ENCODE results near the gene FER. TPM values are rescaled to one million over a fixed set of nuclear protein-coding genes. Genes with fewer than 3 reads are reported as not detected.
A peak's percentile ranks its signal among the peaks of the same experiment; 100 is the strongest.

FER gene
- polyA plus RNA-seq, 1 of the 3 experiments (the other 2 are of a cell fraction), result 1.8 TPM

- Histone ChIP-seq H3K4me1 (ENCODE audit: control insufficient read depth in 1 of 2, insufficient read depth in 2 of 2, low read depth in 1 of 2, low read length in 1 of 2) (no peaks in the 10 kb centered on the region), H3K4me3 (ENCODE audit: low read depth in 2 of 2, low read length in 1 of 2) (no peak overlapping the region), H3K9ac (no peak overlapping the region), H3K9me2 (no peaks in the 10 kb centered on the region), H3K79me2 (ENCODE audit: insufficient read depth) (no peaks in the 10 kb centered on the region), H3F3A (replicated peaks; ENCODE audit: insufficient read depth) (peaks cover 5% of the 10 kb centered on the region), H2AFZ (ENCODE audit: low read depth) (no peak overlapping the region), H4K20me1 (ENCODE audit: insufficient read depth) (no peaks in the 10 kb centered on the region), H3K9me3 (no peaks in the 10 kb centered on the region), H3K27ac (ENCODE audit: low read depth in 2 of 2, low read length in 1 of 2) (no peak overlapping the region), H3K27me3 (ENCODE audit: insufficient read depth) (no peaks in the 10 kb centered on the region), H3K36me3 (replicated peaks in 1 of 2; ENCODE audit: control insufficient read depth in 1 of 2, insufficient read depth in 2 of 2, low read length in 1 of 2) (peaks cover 2 to 6% of the 10 kb centered on the region in 2 experiments), H3K4me2 (no peak overlapping the region)
- DNase-seq, result no peak
- 82% methylated on average over 1 of the region's 1 CpG for WGBS (ENCODE audit: low lambda C conversion rate)
- CTCF ChIA-PET, result no interaction called here
- TF ChIP-seq FOXJ3 (CRISPR knock-in tag; IDR thresholded peaks at IDR 0.05), result no peak
- TF ChIP-seq ELF1 (IDR thresholded peaks at IDR 0.05), result no peak
- TF ChIP-seq POLR2AphosphoS5 (IDR thresholded peaks at IDR 0.05; ENCODE audit: low read depth, low read length), result no peak
- TF ChIP-seq SMC3 (IDR thresholded peaks at IDR 0.05; ENCODE audit: low read depth, low read length), result no peak
- TF ChIP-seq YY1 (IDR thresholded peaks at IDR 0.05; ENCODE audit: low read depth), result no peak
- POLR2A ChIA-PET, result no interaction called here
These were observed 286.6 kb downstream of the FER start for GRCh38 chr5:109034306-109034705.

- Histone ChIP-seq H3K79me2 (ENCODE audit: insufficient read depth) (no peaks in the 10 kb centered on the region), H3F3A (replicated peaks; ENCODE audit: insufficient read depth) (peaks cover 5% of the 10 kb centered on the region), H4K20me1 (ENCODE audit: insufficient read depth) (no peaks in the 10 kb centered on the region), H3K9me3 (no peaks in the 10 kb centered on the region), H3K4me3 (ENCODE audit: low read depth in 2 of 2, low read length in 1 of 2) (no peak overlapping the region), H3K27me3 (ENCODE audit: insufficient read depth) (no peaks in the 10 kb centered on the region), H3K4me1 (ENCODE audit: control insufficient read depth in 1 of 2, insufficient read depth in 2 of 2, low read depth in 1 of 2, low read length in 1 of 2) (no peaks in the 10 kb centered on the region), H3K27ac (ENCODE audit: low read depth in 2 of 2, low read length in 1 of 2) (peak overlapping the region in 1 of 2 experiments; percentile 19; a peak in 1 of 4 replicates), H3K9me2 (no peaks in the 10 kb centered on the region), H3K9ac (no peak overlapping the region), H2AFZ (ENCODE audit: low read depth) (no peak overlapping the region), H3K36me3 (replicated peaks in 1 of 2; ENCODE audit: control insufficient read depth in 1 of 2, insufficient read depth in 2 of 2, low read length in 1 of 2) (peaks cover 2 to 6% of the 10 kb centered on the region in 2 experiments), H3K4me2 (no peak overlapping the region)
- POLR2A ChIA-PET, result no interaction called here
- DNase-seq, result no peak
- WGBS (ENCODE audit: low lambda C conversion rate), result 84% methylated on average over 4 of the region's 4 CpGs
- CTCF ChIA-PET, result no interaction called here
- TF ChIP-seq ELF1 (IDR thresholded peaks at IDR 0.05), result no peak
These were observed 287.7 kb downstream of the FER start for GRCh38 chr5:109035436-109035835.

GRCh38 chr5:109038209-109038840, 290.6 kb downstream of the FER start:
- Histone ChIP-seq H3K9me2 (no peaks in the 10 kb centered on the region), H3K4me1 (ENCODE audit: control insufficient read depth in 1 of 2, insufficient read depth in 2 of 2, low read depth in 1 of 2, low read length in 1 of 2) (no peaks in the 10 kb centered on the region), H3F3A (replicated peaks; ENCODE audit: insufficient read depth) (peaks cover 5% of the 10 kb centered on the region), H2AFZ (ENCODE audit: low read depth) (no peak overlapping the region), H3K27ac (ENCODE audit: low read depth in 2 of 2, low read length in 1 of 2) (no peak overlapping the region), H3K4me3 (ENCODE audit: low read depth in 2 of 2, low read length in 1 of 2) (no peak overlapping the region), H3K4me2 (no peak overlapping the region), H4K20me1 (ENCODE audit: insufficient read depth) (no peaks in the 10 kb centered on the region), H3K9me3 (no peaks in the 10 kb centered on the region), H3K27me3 (ENCODE audit: insufficient read depth) (no peaks in the 10 kb centered on the region), H3K79me2 (ENCODE audit: insufficient read depth) (no peaks in the 10 kb centered on the region), H3K36me3 (replicated peaks in 1 of 2; ENCODE audit: control insufficient read depth in 1 of 2, insufficient read depth in 2 of 2, low read length in 1 of 2) (peaks cover 2 to 6% of the 10 kb centered on the region in 2 experiments), H3K9ac (no peak overlapping the region)
- DNase-seq, result no peak
- TF ChIP-seq YY1 (IDR thresholded peaks at IDR 0.05; ENCODE audit: low read depth), result no peak
- no peak for TF ChIP-seq PBX3 (IDR thresholded peaks at IDR 0.05)
- TF ChIP-seq USF2 (IDR thresholded peaks at IDR 0.05; ENCODE audit: borderline replicate concordance, low read depth, low read length), result no peak
- no peak for TF ChIP-seq TEAD4 (IDR thresholded peaks at IDR 0.05; ENCODE audit: borderline replicate concordance, insufficient read depth)
- no peak for TF ChIP-seq GABPA (IDR thresholded peaks at IDR 0.05; ENCODE audit: low read depth)
- TF ChIP-seq ZBTB33 (IDR thresholded peaks at IDR 0.05; ENCODE audit: borderline replicate concordance, low read depth), result no peak
- TF ChIP-seq MEF2A (IDR thresholded peaks at IDR 0.05; ENCODE audit: borderline replicate concordance, low read depth), result no peak
- TF ChIP-seq SMC3 (IDR thresholded peaks at IDR 0.05; ENCODE audit: low read depth, low read length), result no peak
- WGBS (ENCODE audit: low lambda C conversion rate), result 80% methylated on average over 2 of the region's 2 CpGs
- ChIA-PET CTCF (no interaction called here), POLR2A (no interaction called here)
